ENCODE results near the gene GPX3.

The GPX3 gene

GRCh38 chr5:151053796-151054462 is 33.5 kb downstream of the GPX3 start:
- TF ChIP-seq ZNF384 (IDR thresholded peaks at IDR 0.05) (no peak), FOXA1 (IDR thresholded peaks at IDR 0.05) (no peak), ELF4 (IDR thresholded peaks at IDR 0.05) (no peak), HDGF (IDR thresholded peaks at IDR 0.05; ENCODE audit: borderline replicate concordance) (no peak), TARDBP (IDR thresholded peaks at IDR 0.05) (no peak), CTBP1 (IDR thresholded peaks at IDR 0.05; ENCODE audit: borderline replicate concordance) (no peak), SP1 (IDR thresholded peaks at IDR 0.05) (no peak), SUZ12 (IDR thresholded peaks at IDR 0.05) (no peak), LEF1 (IDR thresholded peaks at IDR 0.05; ENCODE audit: borderline replicate concordance) (no peak), L3MBTL2 (conservative IDR thresholded peaks at IDR 0.05) (no peak), BHLHE40 (IDR thresholded peaks at IDR 0.05; ENCODE audit: borderline replicate concordance) (no peak), FOXM1 (IDR thresholded peaks at IDR 0.05; ENCODE audit: borderline replicate concordance) (no peak), FOXK2 (IDR thresholded peaks at IDR 0.05) (no peak), NFRKB (IDR thresholded peaks at IDR 0.05) (no peak)
- POLR2A ChIA-PET, result no interaction called here
- no peak for DNase-seq (ENCODE audit: extremely low spot score)
- CTCF ChIA-PET, result interaction anchor here (2.6 kb wide), 1 partner anchor 61 kb away, joined by 23 read pairs; no protein-coding TSS in a partner anchor

GRCh38 chr5:151054709-151055108 is 34.3 kb downstream of the GPX3 start:
- ChIA-PET CTCF (interaction anchor here (2.6 kb wide), 1 partner anchor 61 kb away, joined by 23 read pairs; no protein-coding TSS in a partner anchor), POLR2A (no interaction called here)

GRCh38 chr5:151055336-151055735 is 34.9 kb downstream of the GPX3 start:
- no peak for DNase-seq (ENCODE audit: extremely low spot score)
- ChIA-PET POLR2A (no interaction called here), CTCF (interaction anchor here (2.6 kb wide), 1 partner anchor 60 kb away, joined by 23 read pairs; no protein-coding TSS in a partner anchor)
- TF ChIP-seq FOXA1 (IDR thresholded peaks at IDR 0.05), result no peak
- no peak for TF ChIP-seq L3MBTL2 (conservative IDR thresholded peaks at IDR 0.05)
- TF ChIP-seq LEF1 (IDR thresholded peaks at IDR 0.05; ENCODE audit: borderline replicate concordance), result no peak
- TF ChIP-seq ARNT (IDR thresholded peaks at IDR 0.05), result no peak
- no peak for TF ChIP-seq ZNF384 (IDR thresholded peaks at IDR 0.05)
- TF ChIP-seq TARDBP (IDR thresholded peaks at IDR 0.05), result no peak
- TF ChIP-seq HDGF (IDR thresholded peaks at IDR 0.05; ENCODE audit: borderline replicate concordance), result no peak
- no peak for TF ChIP-seq FOXM1 (IDR thresholded peaks at IDR 0.05; ENCODE audit: borderline replicate concordance)
- TF ChIP-seq NFRKB (IDR thresholded peaks at IDR 0.05), result no peak
- no peak for TF ChIP-seq SUZ12 (IDR thresholded peaks at IDR 0.05)
- TF ChIP-seq SP1 (IDR thresholded peaks at IDR 0.05), result no peak
- TF ChIP-seq FOXK2 (IDR thresholded peaks at IDR 0.05), result no peak
- TF ChIP-seq ELF4 (IDR thresholded peaks at IDR 0.05), result no peak
- TF ChIP-seq, protein P1, sequence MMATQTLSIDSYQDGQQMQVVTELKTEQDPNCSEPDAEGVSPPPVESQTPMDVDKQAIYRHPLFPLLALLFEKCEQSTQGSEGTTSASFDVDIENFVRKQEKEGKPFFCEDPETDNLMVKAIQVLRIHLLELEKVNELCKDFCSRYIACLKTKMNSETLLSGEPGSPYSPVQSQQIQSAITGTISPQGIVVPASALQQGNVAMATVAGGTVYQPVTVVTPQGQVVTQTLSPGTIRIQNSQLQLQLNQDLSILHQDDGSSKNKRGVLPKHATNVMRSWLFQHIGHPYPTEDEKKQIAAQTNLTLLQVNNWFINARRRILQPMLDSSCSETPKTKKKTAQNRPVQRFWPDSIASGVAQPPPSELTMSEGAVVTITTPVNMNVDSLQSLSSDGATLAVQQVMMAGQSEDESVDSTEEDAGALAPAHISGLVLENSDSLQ (IDR thresholded peaks at IDR 0.05), result no peak
- TF ChIP-seq BHLHE40 (IDR thresholded peaks at IDR 0.05; ENCODE audit: borderline replicate concordance), result no peak

More at GRCh38 chr5:151054709-151055108, 34.3 kb downstream of the GPX3 start:
- DNase-seq (ENCODE audit: extremely low spot score), result no peak
- TF ChIP-seq, protein P1 (IDR thresholded peaks at IDR 0.05), result no peak
- TF ChIP-seq ZNF384 (IDR thresholded peaks at IDR 0.05) (no peak), SP1 (IDR thresholded peaks at IDR 0.05) (no peak), TARDBP (IDR thresholded peaks at IDR 0.05) (no peak), SUZ12 (IDR thresholded peaks at IDR 0.05) (no peak), BHLHE40 (IDR thresholded peaks at IDR 0.05; ENCODE audit: borderline replicate concordance) (no peak), ELF4 (IDR thresholded peaks at IDR 0.05) (no peak), FOXA1 (IDR thresholded peaks at IDR 0.05) (no peak), FOXK2 (IDR thresholded peaks at IDR 0.05) (no peak), FOXM1 (IDR thresholded peaks at IDR 0.05; ENCODE audit: borderline replicate concordance) (no peak), CTBP1 (IDR thresholded peaks at IDR 0.05; ENCODE audit: borderline replicate concordance) (no peak), LEF1 (IDR thresholded peaks at IDR 0.05; ENCODE audit: borderline replicate concordance) (no peak), NFRKB (IDR thresholded peaks at IDR 0.05) (no peak), HDGF (IDR thresholded peaks at IDR 0.05; ENCODE audit: borderline replicate concordance) (no peak)

- CTCF ChIA-PET, result interaction anchor here (1.0 kb wide), 1 partner anchor 59 kb away, joined by 4 read pairs; no protein-coding TSS in a partner anchor
These were observed 36.3 kb downstream of the GPX3 start for GRCh38 chr5:151056379-151057325.

More at GRCh38 chr5:151056379-151057325, 36.3 kb downstream of the GPX3 start:
- TF ChIP-seq BHLHE40 (IDR thresholded peaks at IDR 0.05; ENCODE audit: borderline replicate concordance) (no peak), ZNF384 (IDR thresholded peaks at IDR 0.05) (no peak), FOXM1 (IDR thresholded peaks at IDR 0.05; ENCODE audit: borderline replicate concordance) (no peak), ELF4 (IDR thresholded peaks at IDR 0.05) (no peak), ARNT (IDR thresholded peaks at IDR 0.05) (no peak), FOXK2 (IDR thresholded peaks at IDR 0.05) (no peak), L3MBTL2 (conservative IDR thresholded peaks at IDR 0.05) (no peak), SP1 (IDR thresholded peaks at IDR 0.05) (no peak), SUZ12 (IDR thresholded peaks at IDR 0.05) (no peak), FOXA1 (IDR thresholded peaks at IDR 0.05) (no peak), NFRKB (IDR thresholded peaks at IDR 0.05) (no peak), LEF1 (IDR thresholded peaks at IDR 0.05; ENCODE audit: borderline replicate concordance) (no peak), HDGF (IDR thresholded peaks at IDR 0.05; ENCODE audit: borderline replicate concordance) (no peak), CTBP1 (IDR thresholded peaks at IDR 0.05; ENCODE audit: borderline replicate concordance) (no peak), TARDBP (IDR thresholded peaks at IDR 0.05) (no peak)
- TF ChIP-seq, protein P1 (IDR thresholded peaks at IDR 0.05), result no peak
- POLR2A ChIA-PET, result no interaction called here
- no peak for DNase-seq (ENCODE audit: extremely low spot score)
